Smooth muscle cell (in vitro differentiated cells): Measurements from ENCODE around the gene QRFP. TPM values are rescaled to one million over a fixed set of nuclear protein-coding genes. Genes with fewer than 3 reads are reported as not detected.

Experiments used
- DNase-seq: peaks from one replicate; lab custom pipeline; 2025; ENCODE audit not compliant: unreplicated experiment; lab: John Stamatoyannopoulos, UW
- H2AFZ ChIP-seq: fragments of 200-600 bp; sonication (generic); 2 replicates; pipeline ENCODE4 v1.6.0; 2016; ENCODE audit warnings: antibody characterized with exemption, low read depth, mild to moderate bottlenecking
- H3F3A ChIP-seq: fragments of 200-600 bp; sonication (generic); 2 replicates; pipeline ENCODE4 v1.6.0; 2017; ENCODE audit warnings: antibody characterized with exemption, low read depth
- H3K27ac ChIP-seq: fragments of 200-600 bp; sonication (generic); 2 replicates; pipeline ENCODE4 v1.5.1; 2016; ENCODE audit warnings: low read depth, mild to moderate bottlenecking
- H3K27me3 ChIP-seq: fragments of 200-600 bp; sonication (generic); 2 replicates; pipeline ENCODE4 v1.6.1; 2016; ENCODE audit warnings: low read depth, mild to moderate bottlenecking
- H3K36me3 ChIP-seq: fragments of 200-600 bp; sonication (generic); 2 replicates; pipeline ENCODE4 v1.5.1; 2016; ENCODE audit warnings: low read depth
- H3K4me1 ChIP-seq: fragments of 200-600 bp; sonication (generic); 2 replicates; pipeline ENCODE4 v1.5.1; 2016; ENCODE audit warnings: low read depth
- H3K4me2 ChIP-seq: fragments of 200-600 bp; sonication (generic); 2 replicates; pipeline ENCODE4 v1.6.0; 2016; ENCODE audit warnings: mild to moderate bottlenecking
- H3K4me3 ChIP-seq: fragments of 200-600 bp; sonication (generic); 2 replicates; pipeline ENCODE4 v1.5.1; 2016; ENCODE audit warnings: mild to moderate bottlenecking
- H3K79me2 ChIP-seq: fragments of 200-600 bp; sonication (generic); 2 replicates; pipeline ENCODE4 v1.6.0; 2016; ENCODE audit warnings: low read depth, mild to moderate bottlenecking
- H3K9ac ChIP-seq: fragments of 200-600 bp; sonication (generic); 2 replicates; pipeline ENCODE4 v1.6.0; 2016; ENCODE audit warnings: low read depth
- H3K9me3 ChIP-seq: fragments of 200-600 bp; sonication (generic); replicated peaks from 2 replicates; pipeline ENCODE4 v1.5.1; 2016; ENCODE audit warnings: low read depth
- H4K20me1 ChIP-seq: fragments of 200-600 bp; sonication (generic); 2 replicates; pipeline ENCODE4 v1.6.0; 2016; ENCODE audit warnings: low read depth
- WGBS: methylation state at CpG from one replicate; pipeline ENCODE4 v1.1.7; 2016; ENCODE audit warnings: low lambda C conversion rate; 5-methylcytosine and 5-hydroxymethylcytosine counted together
- polyA plus RNA-seq: library from polyadenylated mRNA; unstranded; fragments of >200 nt; fragmentation: Nextera tagmentation; extraction: Ambion mirVana; gene quantifications from 2 replicates; pipeline ENCODE4 v1.2.1, GENCODE V29; 2016
- total RNA-seq: library from RNA; depleted of rRNA; stranded (reverse); fragments of >200 nt; gene quantifications from 2 replicates; pipeline ENCODE4 v1.2.3, GENCODE V29; 2014
- TF ChIP-seq, protein P1 (sequence below): fragments of 200-600 bp; sonication (generic); IDR thresholded peaks from 2 replicates; pipeline ENCODE4 v1.5.1; 2017; ENCODE audit warnings: borderline replicate concordance, mild to moderate bottlenecking, antibody characterized with exemption; ENCODE audit not compliant: insufficient read depth, poor library complexity, severe bottlenecking

Gene QRFP
- total and polyA plus RNA-seq, 2 experiments from 2014 or later = 0.15 TPM; not detected in 1

- Histone ChIP-seq H3F3A (no peaks in the 10 kb centered on the region), H3K9me3 (no peaks in the 10 kb centered on the region), H3K9ac (no peak overlapping the region), H3K4me2 (no peak overlapping the region), H4K20me1 (peaks cover 53% of the 10 kb centered on the region), H2AFZ (no peak overlapping the region), H3K79me2 (peaks cover 3% of the 10 kb centered on the region), H3K27ac (no peak overlapping the region), H3K4me1 (no peaks in the 10 kb centered on the region), H3K4me3 (no peak overlapping the region), H3K36me3 (peaks cover 14% of the 10 kb centered on the region), H3K27me3 (no peaks in the 10 kb centered on the region)
- no peak for DNase-seq
- WGBS = 95% methylated on average over 16 of the region's 16 CpGs
- TF ChIP-seq, protein P1, sequence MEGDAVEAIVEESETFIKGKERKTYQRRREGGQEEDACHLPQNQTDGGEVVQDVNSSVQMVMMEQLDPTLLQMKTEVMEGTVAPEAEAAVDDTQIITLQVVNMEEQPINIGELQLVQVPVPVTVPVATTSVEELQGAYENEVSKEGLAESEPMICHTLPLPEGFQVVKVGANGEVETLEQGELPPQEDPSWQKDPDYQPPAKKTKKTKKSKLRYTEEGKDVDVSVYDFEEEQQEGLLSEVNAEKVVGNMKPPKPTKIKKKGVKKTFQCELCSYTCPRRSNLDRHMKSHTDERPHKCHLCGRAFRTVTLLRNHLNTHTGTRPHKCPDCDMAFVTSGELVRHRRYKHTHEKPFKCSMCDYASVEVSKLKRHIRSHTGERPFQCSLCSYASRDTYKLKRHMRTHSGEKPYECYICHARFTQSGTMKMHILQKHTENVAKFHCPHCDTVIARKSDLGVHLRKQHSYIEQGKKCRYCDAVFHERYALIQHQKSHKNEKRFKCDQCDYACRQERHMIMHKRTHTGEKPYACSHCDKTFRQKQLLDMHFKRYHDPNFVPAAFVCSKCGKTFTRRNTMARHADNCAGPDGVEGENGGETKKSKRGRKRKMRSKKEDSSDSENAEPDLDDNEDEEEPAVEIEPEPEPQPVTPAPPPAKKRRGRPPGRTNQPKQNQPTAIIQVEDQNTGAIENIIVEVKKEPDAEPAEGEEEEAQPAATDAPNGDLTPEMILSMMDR = no peak
Measured at GRCh38 chr9:130880599-130881220, 15.9 kb downstream of the QRFP start.

DNA sequence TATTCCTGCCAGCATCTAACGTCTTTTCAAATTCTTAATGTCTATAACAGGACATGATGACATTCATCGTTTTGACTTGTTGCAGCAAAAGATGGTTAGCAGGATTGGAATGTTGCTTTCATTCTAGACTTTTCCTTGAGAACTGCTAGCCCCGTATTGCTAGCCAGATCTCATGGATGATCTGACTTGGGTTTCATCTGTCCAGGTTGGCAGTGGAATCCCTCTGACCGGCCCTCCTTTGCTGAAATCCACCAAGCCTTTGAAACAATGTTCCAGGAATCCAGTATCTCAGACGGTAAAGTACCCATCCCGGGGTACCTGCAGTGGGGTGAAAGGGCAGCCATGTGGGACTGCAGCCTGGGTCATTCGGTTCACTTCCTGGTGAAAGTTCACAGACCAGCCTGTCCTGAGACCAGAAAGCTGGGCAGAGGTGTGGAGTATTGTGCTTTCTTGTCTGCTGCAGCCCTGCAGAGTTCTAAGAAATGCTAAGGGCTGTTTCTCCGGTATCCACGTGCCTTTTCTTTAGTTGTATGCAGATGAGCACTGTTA lies 16.7 kb downstream of the QRFP start:
- WGBS = 98% methylated on average over 9 of the region's 9 CpGs
- H3K36me3 ChIP-seq = peaks cover 14% of the 10 kb centered on the region

DNA sequence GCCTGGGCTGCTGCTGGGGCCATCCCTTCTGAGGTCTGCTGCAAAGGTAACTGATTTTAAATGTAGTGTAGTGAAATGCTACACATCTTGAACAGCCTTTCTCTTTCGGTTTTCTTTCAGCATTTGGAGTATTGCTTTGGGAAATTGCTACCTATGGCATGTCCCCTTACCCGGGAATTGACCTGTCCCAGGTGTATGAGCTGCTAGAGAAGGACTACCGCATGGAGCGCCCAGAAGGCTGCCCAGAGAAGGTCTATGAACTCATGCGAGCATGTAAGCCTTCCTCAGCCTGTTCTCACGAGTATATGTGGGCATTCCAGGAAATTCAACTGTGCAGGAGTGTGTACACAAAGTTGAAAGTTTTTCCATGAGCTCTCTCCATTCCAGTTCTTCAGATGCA lies 18.3 kb downstream of the QRFP start:
- H4K20me1 ChIP-seq = peaks cover 56% of the 10 kb centered on the region
- no peaks in the 10 kb centered on the region for H3F3A ChIP-seq
- WGBS = 95% methylated on average over 6 of the region's 6 CpGs
- TF ChIP-seq, protein P1 = no peak
- H2AFZ ChIP-seq = no peak overlapping the region
- no peak overlapping the region for H3K27ac ChIP-seq
- DNase-seq = no peak
- H3K9me3 ChIP-seq = no peaks in the 10 kb centered on the region
- H3K4me1 ChIP-seq = no peaks in the 10 kb centered on the region
- H3K4me2 ChIP-seq = no peak overlapping the region
- H3K79me2 ChIP-seq = peaks cover 3% of the 10 kb centered on the region
- no peaks in the 10 kb centered on the region for H3K27me3 ChIP-seq
- no peak overlapping the region for H3K4me3 ChIP-seq
- no peak overlapping the region for H3K9ac ChIP-seq
- H3K36me3 ChIP-seq = peaks cover 24% of the 10 kb centered on the region

More for the DNA sequence above, 16.7 kb downstream of the QRFP start:
- Histone ChIP-seq H2AFZ (no peak overlapping the region), H3K4me2 (no peak overlapping the region), H3K9me3 (no peaks in the 10 kb centered on the region), H3K79me2 (peaks cover 3% of the 10 kb centered on the region), H3K9ac (no peak overlapping the region), H3K4me1 (no peaks in the 10 kb centered on the region), H3K27ac (no peak overlapping the region), H3F3A (no peaks in the 10 kb centered on the region), H3K27me3 (no peaks in the 10 kb centered on the region), H4K20me1 (peaks cover 48% of the 10 kb centered on the region), H3K4me3 (no peak overlapping the region)
- DNase-seq = no peak
- TF ChIP-seq, protein P1 = no peak

- peaks cover 25% of the 10 kb centered on the region for H3K36me3 ChIP-seq
- WGBS = 100% methylated on average over 6 of the region's 6 CpGs
Measured at GRCh38 chr9:130877300-130877699, 19.3 kb downstream of the QRFP start.

More at GRCh38 chr9:130877300-130877699, 19.3 kb downstream of the QRFP start:
- peaks cover 3% of the 10 kb centered on the region for H3K79me2 ChIP-seq
- H3K4me1 ChIP-seq = no peaks in the 10 kb centered on the region
- TF ChIP-seq, protein P1 = no peak
- H3K9me3 ChIP-seq = no peaks in the 10 kb centered on the region
- no peaks in the 10 kb centered on the region for H3F3A ChIP-seq
- H3K27me3 ChIP-seq = no peaks in the 10 kb centered on the region
- H3K9ac ChIP-seq = no peak overlapping the region
- H3K27ac ChIP-seq = no peak overlapping the region
- H4K20me1 ChIP-seq = peaks cover 66% of the 10 kb centered on the region
- H2AFZ ChIP-seq = no peak overlapping the region
- H3K4me2 ChIP-seq = no peak overlapping the region
- DNase-seq = no peak
- no peak overlapping the region for H3K4me3 ChIP-seq
